GM23338 (cell line): ENCODE data around the gene THOP1. TPM values are rescaled to one million over a fixed set of nuclear protein-coding genes. Genes with fewer than 3 reads are reported as not detected.
A peak's percentile ranks its signal among the peaks of the same experiment; 100 is the strongest.

Experiments
- ATAC-seq: fragments of 200-7000 bp; cut with Tn5 transposase; 3 replicates; pipeline ENCODE4 v1.9.1; 2020
- DNase-seq: peaks from one replicate; pipeline ENCODE4 v3.0.0-alpha.2; 2015; ENCODE audit warnings: low spot score
- H2AFZ ChIP-seq: fragments of 200-600 bp; sonication (generic); 2 replicates; pipeline ENCODE4 v1.8.0; 2016; ENCODE audit warnings: antibody characterized with exemption, mild to moderate bottlenecking, moderate library complexity
- H3F3A ChIP-seq: fragments of 200-600 bp; sonication (generic); replicated peaks from 2 replicates; pipeline ENCODE4 v1.8.0; 2017; ENCODE audit warnings: antibody characterized with exemption, mixed run types, low read depth
- H3K27ac ChIP-seq: fragments of 200-600 bp; sonication (generic); 2 replicates; pipeline ENCODE4 v1.6.1; 2016; ENCODE audit warnings: low read depth
- H3K27me3 ChIP-seq: fragments of 200-600 bp; sonication (generic); 2 replicates; pipeline ENCODE4 v1.8.0; 2016; ENCODE audit warnings: mild to moderate bottlenecking, mixed run types, moderate library complexity; ENCODE audit not compliant: insufficient read depth
- H3K36me3 ChIP-seq: fragments of 200-600 bp; sonication (generic); 2 replicates; pipeline ENCODE4 v1.8.0; 2016; ENCODE audit warnings: mild to moderate bottlenecking; ENCODE audit not compliant: insufficient read depth
- H3K4me1 ChIP-seq: fragments of 200-600 bp; sonication (generic); 2 replicates; pipeline ENCODE4 v1.8.0; 2016; ENCODE audit warnings: mild to moderate bottlenecking, moderate library complexity; ENCODE audit not compliant: insufficient read depth
- H3K4me2 ChIP-seq: fragments of 200-600 bp; sonication (generic); 2 replicates; pipeline ENCODE4 v1.7.1; 2017; ENCODE audit warnings: mixed run types
- H3K4me3 ChIP-seq: fragments of 200-600 bp; sonication (generic); 2 replicates; pipeline ENCODE4 v1.6.1; 2016; ENCODE audit warnings: mixed run types
- H3K79me2 ChIP-seq: fragments of 200-600 bp; sonication (generic); replicated peaks from 2 replicates; pipeline ENCODE4 v1.8.0; 2017; ENCODE audit warnings: mild to moderate bottlenecking; ENCODE audit not compliant: insufficient read depth
- H3K9me2 ChIP-seq: fragments of 200-600 bp; sonication (generic); 2 replicates; pipeline ENCODE4 v1.8.0; 2017; ENCODE audit not compliant: insufficient read depth
- H4K20me1 ChIP-seq: fragments of 200-600 bp; sonication (generic); replicated peaks from 2 replicates; pipeline ENCODE4 v1.8.0; 2017; ENCODE audit warnings: mild to moderate bottlenecking; ENCODE audit not compliant: insufficient read depth
- H3K27ac Mint-ChIP-seq: 2 replicates; pipeline ENCODE4 v1.8.0; 2020; ENCODE audit warnings: inconsistent platforms, mild to moderate bottlenecking, moderate library complexity, mixed read lengths
- H3K27me3 Mint-ChIP-seq: 3 replicates; pipeline ENCODE4 v1.8.0; 2022; ENCODE audit warnings: low read depth, mild to moderate bottlenecking, moderate library complexity, mixed read lengths, inconsistent platforms; ENCODE audit not compliant: insufficient read depth, poor library complexity
- H3K36me3 Mint-ChIP-seq: 3 replicates; pipeline ENCODE4 v1.8.0; 2021; ENCODE audit warnings: low read depth, mild to moderate bottlenecking, inconsistent platforms, moderate library complexity, mixed read lengths
- H3K4me1 Mint-ChIP-seq: 3 replicates; pipeline ENCODE4 v1.8.0; 2020; ENCODE audit warnings: mild to moderate bottlenecking, inconsistent platforms, mixed read lengths
- H3K4me3 Mint-ChIP-seq: 3 replicates; pipeline ENCODE4 v1.8.0; 2021; ENCODE audit warnings: moderate library complexity, mild to moderate bottlenecking, inconsistent platforms, mixed read lengths
- H3K9me3 Mint-ChIP-seq: 3 replicates; pipeline ENCODE4 v1.8.0; 2020; ENCODE audit warnings: moderate library complexity, mild to moderate bottlenecking, inconsistent platforms, mixed read lengths
- CREB1 ChIP-seq: fragments of 250-450 bp; sonication (Bioruptor Pico); IDR thresholded peaks from 2 replicates; pipeline ENCODE4 v1.5.0; 2020; ENCODE audit warnings: low read depth, mild to moderate bottlenecking, moderate library complexity
- EZH2 ChIP-seq: fragments of 200-600 bp; sonication (generic); IDR thresholded peaks from one replicate; pipeline ENCODE4 v1.8.0; 2017; ENCODE audit warnings: antibody characterized with exemption, mild to moderate bottlenecking, low read depth; ENCODE audit not compliant: unreplicated experiment
- EZH2phosphoT487 ChIP-seq: fragments of 200-600 bp; sonication (generic); IDR thresholded peaks from one replicate; pipeline ENCODE4 v1.8.1; 2018; ENCODE audit warnings: antibody characterized with exemption; ENCODE audit not compliant: unreplicated experiment
- JUNB ChIP-seq: IDR thresholded peaks from one replicate; pipeline ENCODE4 v1.6.1; 2016; ENCODE audit warnings: antibody characterized with exemption; ENCODE audit not compliant: unreplicated experiment
- NANOG ChIP-seq: IDR thresholded peaks from 2 replicates; pipeline ENCODE4 v1.6.1; 2016; ENCODE audit warnings: antibody characterized with exemption, borderline replicate concordance
- POLR2AphosphoS5 ChIP-seq: IDR thresholded peaks from 2 replicates; pipeline ENCODE4 v1.6.1; 2016; ENCODE audit warnings: antibody characterized with exemption, low read depth
- STAT1 ChIP-seq: IDR thresholded peaks from one replicate; pipeline ENCODE4 v1.6.1; 2016; ENCODE audit warnings: antibody characterized with exemption; ENCODE audit not compliant: unreplicated experiment
- ZNF114 ChIP-seq: fragments of 250-450 bp; sonication (Bioruptor Pico); IDR thresholded peaks from 2 replicates; pipeline ENCODE4 v1.5.0; 2020; ENCODE audit warnings: mild to moderate bottlenecking, moderate library complexity
- ZNF331 ChIP-seq: fragments of 250-450 bp; sonication (Bioruptor Pico); IDR thresholded peaks from 2 replicates; pipeline ENCODE4 v1.5.0; 2020; ENCODE audit warnings: low read depth, mild to moderate bottlenecking, moderate library complexity
- polyA plus RNA-seq: library from polyadenylated mRNA; unstranded; fragments of >200 nt; fragmentation: Nextera tagmentation; extraction: Ambion mirVana; gene quantifications from 2 replicates; pipeline ENCODE4 v1.2.1, GENCODE V29; 2016
- total RNA-seq: library from RNA; depleted of rRNA; stranded (reverse); fragments of >200 nt; shearing (Covaris generic); gene quantifications from 2 replicates; pipeline ENCODE4 v1.2.3, GENCODE V29; 2014
- TF ChIP-seq, protein P1 (sequence below): IDR thresholded peaks from 2 replicates; pipeline ENCODE4 v1.6.1; 2016; ENCODE audit warnings: antibody characterized with exemption
- TF ChIP-seq, protein P2 (sequence below), 2 experiments: fragments of 200-600 bp in 1 of 2; sonication (generic) in 1 of 2; conservative IDR thresholded peaks; 2 replicates each; pipeline versions ENCODE4 v1.5.1 to v1.6.1; 2016 to 2017; ENCODE audit warnings: antibody characterized with exemption in 2 of 2, low read depth in 2 of 2, mild to moderate bottlenecking in 2 of 2, moderate library complexity in 1 of 2
- TF ChIP-seq, protein P3 (sequence below): IDR thresholded peaks from one replicate; pipeline ENCODE4 v1.6.1; 2018; ENCODE audit warnings: antibody characterized with exemption; ENCODE audit not compliant: unreplicated experiment
- TF ChIP-seq, protein P4 (sequence below): fragments of 250-450 bp; sonication (Bioruptor Pico); IDR thresholded peaks from 2 replicates; pipeline ENCODE4 v1.5.0; 2020; ENCODE audit warnings: mild to moderate bottlenecking, moderate library complexity

THOP1 gene
- total and polyA plus RNA-seq, 2 experiments from 2014 or later = 110 to 229 TPM

DNA sequence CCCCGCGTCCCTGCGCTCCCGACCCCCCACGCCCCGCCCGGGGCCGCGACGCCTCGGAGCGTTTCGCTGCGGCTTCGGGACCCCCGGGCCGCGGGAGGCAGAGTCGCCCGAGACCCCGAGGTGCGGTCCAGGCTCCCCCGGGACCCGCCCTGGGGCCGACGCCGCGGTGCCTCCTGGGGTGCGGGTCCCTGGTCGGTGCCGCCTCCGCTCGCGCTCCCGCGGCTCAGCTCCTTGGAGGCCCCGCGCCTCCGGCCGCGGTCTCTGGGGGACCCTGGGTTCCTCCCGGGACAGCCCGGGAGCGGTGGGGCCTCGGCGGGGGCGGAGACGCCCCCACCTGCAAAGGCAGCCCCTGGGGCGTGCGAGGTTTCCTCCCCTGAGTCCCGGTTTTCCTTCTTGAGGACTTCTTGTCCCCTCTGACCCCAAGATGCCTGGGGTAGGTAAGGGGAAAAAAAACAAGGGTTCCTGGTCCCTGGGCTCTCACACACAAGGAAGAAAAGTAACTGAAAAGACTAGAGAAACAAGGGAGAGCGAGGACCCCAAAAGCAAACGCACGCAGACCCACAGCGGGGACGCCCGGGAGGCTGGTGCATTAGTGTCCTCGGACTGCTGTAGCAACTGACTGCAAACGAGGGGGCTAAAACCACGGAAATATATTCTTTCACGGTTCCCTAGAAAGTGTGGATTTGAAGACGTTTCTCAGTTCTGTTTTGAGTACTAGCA lies 56.7 kb downstream of the THOP1 start:
- no peak overlapping the region for H3K27ac Mint-ChIP-seq
- 0 out of 2 replicates have a peak overlapping the region, but pooled peaks have one; percentile 18 for H2AFZ ChIP-seq

More for the DNA sequence above, 56.7 kb downstream of the THOP1 start:
- Histone ChIP-seq H3K36me3 (no peaks in the 10 kb centered on the region), H3K4me1 (peaks cover 6% of the 10 kb centered on the region; the same call in 1 of the 2 replicates), H3F3A (no peaks in the 10 kb centered on the region), H3K9me2 (no peaks in the 10 kb centered on the region), H3K27ac (no peak overlapping the region), H3K79me2 (peaks cover 24% of the 10 kb centered on the region), H3K27me3 (peaks cover 8% of the 10 kb centered on the region; the same call in 1 of the 2 replicates), H3K4me2 (peak overlapping the region; percentile 89), H3K4me3 (peak overlapping the region; percentile 66), H4K20me1 (peaks cover 4% of the 10 kb centered on the region)
- ATAC-seq (peak; percentile 7), DNase-seq (peak; percentile 13)
- peaks cover 48% of the 10 kb centered on the region for H3K36me3 Mint-ChIP-seq
- peaks cover 20% of the 10 kb centered on the region for H3K27me3 Mint-ChIP-seq
- peaks cover 55% of the 10 kb centered on the region for H3K9me3 Mint-ChIP-seq
- H3K4me1 Mint-ChIP-seq = peaks cover 5% of the 10 kb centered on the region
- TF ChIP-seq, protein P1, sequence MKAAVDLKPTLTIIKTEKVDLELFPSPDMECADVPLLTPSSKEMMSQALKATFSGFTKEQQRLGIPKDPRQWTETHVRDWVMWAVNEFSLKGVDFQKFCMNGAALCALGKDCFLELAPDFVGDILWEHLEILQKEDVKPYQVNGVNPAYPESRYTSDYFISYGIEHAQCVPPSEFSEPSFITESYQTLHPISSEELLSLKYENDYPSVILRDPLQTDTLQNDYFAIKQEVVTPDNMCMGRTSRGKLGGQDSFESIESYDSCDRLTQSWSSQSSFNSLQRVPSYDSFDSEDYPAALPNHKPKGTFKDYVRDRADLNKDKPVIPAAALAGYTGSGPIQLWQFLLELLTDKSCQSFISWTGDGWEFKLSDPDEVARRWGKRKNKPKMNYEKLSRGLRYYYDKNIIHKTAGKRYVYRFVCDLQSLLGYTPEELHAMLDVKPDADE = no peak
- TF ChIP-seq STAT1 = no peak
- no peak for TF ChIP-seq JUNB
- TF ChIP-seq ZNF331 (CRISPR knock-in tag) = no peak
- TF ChIP-seq, protein P2, sequence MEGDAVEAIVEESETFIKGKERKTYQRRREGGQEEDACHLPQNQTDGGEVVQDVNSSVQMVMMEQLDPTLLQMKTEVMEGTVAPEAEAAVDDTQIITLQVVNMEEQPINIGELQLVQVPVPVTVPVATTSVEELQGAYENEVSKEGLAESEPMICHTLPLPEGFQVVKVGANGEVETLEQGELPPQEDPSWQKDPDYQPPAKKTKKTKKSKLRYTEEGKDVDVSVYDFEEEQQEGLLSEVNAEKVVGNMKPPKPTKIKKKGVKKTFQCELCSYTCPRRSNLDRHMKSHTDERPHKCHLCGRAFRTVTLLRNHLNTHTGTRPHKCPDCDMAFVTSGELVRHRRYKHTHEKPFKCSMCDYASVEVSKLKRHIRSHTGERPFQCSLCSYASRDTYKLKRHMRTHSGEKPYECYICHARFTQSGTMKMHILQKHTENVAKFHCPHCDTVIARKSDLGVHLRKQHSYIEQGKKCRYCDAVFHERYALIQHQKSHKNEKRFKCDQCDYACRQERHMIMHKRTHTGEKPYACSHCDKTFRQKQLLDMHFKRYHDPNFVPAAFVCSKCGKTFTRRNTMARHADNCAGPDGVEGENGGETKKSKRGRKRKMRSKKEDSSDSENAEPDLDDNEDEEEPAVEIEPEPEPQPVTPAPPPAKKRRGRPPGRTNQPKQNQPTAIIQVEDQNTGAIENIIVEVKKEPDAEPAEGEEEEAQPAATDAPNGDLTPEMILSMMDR (conservative IDR thresholded peaks at IDR 0.05; ENCODE audit: low read depth in 2 of 2) = no peak
- TF ChIP-seq, protein P3, sequence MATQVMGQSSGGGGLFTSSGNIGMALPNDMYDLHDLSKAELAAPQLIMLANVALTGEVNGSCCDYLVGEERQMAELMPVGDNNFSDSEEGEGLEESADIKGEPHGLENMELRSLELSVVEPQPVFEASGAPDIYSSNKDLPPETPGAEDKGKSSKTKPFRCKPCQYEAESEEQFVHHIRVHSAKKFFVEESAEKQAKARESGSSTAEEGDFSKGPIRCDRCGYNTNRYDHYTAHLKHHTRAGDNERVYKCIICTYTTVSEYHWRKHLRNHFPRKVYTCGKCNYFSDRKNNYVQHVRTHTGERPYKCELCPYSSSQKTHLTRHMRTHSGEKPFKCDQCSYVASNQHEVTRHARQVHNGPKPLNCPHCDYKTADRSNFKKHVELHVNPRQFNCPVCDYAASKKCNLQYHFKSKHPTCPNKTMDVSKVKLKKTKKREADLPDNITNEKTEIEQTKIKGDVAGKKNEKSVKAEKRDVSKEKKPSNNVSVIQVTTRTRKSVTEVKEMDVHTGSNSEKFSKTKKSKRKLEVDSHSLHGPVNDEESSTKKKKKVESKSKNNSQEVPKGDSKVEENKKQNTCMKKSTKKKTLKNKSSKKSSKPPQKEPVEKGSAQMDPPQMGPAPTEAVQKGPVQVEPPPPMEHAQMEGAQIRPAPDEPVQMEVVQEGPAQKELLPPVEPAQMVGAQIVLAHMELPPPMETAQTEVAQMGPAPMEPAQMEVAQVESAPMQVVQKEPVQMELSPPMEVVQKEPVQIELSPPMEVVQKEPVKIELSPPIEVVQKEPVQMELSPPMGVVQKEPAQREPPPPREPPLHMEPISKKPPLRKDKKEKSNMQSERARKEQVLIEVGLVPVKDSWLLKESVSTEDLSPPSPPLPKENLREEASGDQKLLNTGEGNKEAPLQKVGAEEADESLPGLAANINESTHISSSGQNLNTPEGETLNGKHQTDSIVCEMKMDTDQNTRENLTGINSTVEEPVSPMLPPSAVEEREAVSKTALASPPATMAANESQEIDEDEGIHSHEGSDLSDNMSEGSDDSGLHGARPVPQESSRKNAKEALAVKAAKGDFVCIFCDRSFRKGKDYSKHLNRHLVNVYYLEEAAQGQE = no peak
- no peak for TF ChIP-seq CREB1 (CRISPR knock-in tag)
- TF ChIP-seq, protein P4, sequence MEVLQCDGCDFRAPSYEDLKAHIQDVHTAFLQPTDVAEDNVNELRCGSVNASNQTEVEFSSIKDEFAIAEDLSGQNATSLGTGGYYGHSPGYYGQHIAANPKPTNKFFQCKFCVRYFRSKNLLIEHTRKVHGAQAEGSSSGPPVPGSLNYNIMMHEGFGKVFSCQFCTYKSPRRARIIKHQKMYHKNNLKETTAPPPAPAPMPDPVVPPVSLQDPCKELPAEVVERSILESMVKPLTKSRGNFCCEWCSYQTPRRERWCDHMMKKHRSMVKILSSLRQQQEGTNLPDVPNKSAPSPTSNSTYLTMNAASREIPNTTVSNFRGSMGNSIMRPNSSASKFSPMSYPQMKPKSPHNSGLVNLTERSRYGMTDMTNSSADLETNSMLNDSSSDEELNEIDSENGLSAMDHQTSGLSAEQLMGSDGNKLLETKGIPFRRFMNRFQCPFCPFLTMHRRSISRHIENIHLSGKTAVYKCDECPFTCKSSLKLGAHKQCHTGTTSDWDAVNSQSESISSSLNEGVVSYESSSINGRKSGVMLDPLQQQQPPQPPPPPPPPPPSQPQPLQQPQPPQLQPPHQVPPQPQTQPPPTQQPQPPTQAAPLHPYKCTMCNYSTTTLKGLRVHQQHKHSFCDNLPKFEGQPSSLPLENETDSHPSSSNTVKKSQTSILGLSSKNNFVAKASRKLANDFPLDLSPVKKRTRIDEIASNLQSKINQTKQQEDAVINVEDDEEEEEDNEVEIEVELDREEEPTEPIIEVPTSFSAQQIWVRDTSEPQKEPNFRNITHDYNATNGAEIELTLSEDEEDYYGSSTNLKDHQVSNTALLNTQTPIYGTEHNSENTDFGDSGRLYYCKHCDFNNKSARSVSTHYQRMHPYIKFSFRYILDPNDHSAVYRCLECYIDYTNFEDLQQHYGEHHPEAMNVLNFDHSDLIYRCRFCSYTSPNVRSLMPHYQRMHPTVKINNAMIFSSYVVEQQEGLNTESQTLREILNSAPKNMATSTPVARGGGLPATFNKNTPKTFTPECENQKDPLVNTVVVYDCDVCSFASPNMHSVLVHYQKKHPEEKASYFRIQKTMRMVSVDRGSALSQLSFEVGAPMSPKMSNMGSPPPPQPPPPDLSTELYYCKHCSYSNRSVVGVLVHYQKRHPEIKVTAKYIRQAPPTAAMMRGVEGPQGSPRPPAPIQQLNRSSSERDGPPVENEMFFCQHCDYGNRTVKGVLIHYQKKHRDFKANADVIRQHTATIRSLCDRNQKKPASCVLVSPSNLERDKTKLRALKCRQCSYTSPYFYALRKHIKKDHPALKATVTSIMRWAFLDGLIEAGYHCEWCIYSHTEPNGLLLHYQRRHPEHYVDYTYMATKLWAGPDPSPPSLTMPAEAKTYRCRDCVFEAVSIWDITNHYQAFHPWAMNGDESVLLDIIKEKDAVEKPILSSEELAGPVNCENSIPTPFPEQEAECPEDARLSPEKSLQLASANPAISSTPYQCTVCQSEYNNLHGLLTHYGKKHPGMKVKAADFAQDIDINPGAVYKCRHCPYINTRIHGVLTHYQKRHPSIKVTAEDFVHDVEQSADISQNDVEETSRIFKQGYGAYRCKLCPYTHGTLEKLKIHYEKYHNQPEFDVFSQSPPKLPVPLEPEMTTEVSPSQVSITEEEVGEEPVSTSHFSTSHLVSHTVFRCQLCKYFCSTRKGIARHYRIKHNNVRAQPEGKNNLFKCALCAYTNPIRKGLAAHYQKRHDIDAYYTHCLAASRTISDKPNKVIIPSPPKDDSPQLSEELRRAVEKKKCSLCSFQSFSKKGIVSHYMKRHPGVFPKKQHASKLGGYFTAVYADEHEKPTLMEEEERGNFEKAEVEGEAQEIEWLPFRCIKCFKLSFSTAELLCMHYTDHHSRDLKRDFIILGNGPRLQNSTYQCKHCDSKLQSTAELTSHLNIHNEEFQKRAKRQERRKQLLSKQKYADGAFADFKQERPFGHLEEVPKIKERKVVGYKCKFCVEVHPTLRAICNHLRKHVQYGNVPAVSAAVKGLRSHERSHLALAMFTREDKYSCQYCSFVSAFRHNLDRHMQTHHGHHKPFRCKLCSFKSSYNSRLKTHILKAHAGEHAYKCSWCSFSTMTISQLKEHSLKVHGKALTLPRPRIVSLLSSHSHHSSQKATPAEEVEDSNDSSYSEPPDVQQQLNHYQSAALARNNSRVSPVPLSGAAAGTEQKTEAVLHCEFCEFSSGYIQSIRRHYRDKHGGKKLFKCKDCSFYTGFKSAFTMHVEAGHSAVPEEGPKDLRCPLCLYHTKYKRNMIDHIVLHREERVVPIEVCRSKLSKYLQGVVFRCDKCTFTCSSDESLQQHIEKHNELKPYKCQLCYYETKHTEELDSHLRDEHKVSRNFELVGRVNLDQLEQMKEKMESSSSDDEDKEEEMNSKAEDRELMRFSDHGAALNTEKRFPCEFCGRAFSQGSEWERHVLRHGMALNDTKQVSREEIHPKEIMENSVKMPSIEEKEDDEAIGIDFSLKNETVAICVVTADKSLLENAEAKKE (CRISPR knock-in tag) = no peak
- no peak for TF ChIP-seq POLR2AphosphoS5
- TF ChIP-seq NANOG = no peak
- no peak for TF ChIP-seq EZH2
- no peak for TF ChIP-seq EZH2phosphoT487
- no peak for TF ChIP-seq ZNF114 (CRISPR knock-in tag)
- peak overlapping the region; percentile 80 for H3K4me3 Mint-ChIP-seq
